ENCODE results near the gene XIRP1. TPM values are rescaled to one million over a fixed set of nuclear protein-coding genes. Genes with fewer than 3 reads are reported as not detected.

Gene XIRP1
- total and polyA plus RNA-seq, 4 donors = 0.13 to 0.75 (median 0.19) TPM; not detected in 1

DNA sequence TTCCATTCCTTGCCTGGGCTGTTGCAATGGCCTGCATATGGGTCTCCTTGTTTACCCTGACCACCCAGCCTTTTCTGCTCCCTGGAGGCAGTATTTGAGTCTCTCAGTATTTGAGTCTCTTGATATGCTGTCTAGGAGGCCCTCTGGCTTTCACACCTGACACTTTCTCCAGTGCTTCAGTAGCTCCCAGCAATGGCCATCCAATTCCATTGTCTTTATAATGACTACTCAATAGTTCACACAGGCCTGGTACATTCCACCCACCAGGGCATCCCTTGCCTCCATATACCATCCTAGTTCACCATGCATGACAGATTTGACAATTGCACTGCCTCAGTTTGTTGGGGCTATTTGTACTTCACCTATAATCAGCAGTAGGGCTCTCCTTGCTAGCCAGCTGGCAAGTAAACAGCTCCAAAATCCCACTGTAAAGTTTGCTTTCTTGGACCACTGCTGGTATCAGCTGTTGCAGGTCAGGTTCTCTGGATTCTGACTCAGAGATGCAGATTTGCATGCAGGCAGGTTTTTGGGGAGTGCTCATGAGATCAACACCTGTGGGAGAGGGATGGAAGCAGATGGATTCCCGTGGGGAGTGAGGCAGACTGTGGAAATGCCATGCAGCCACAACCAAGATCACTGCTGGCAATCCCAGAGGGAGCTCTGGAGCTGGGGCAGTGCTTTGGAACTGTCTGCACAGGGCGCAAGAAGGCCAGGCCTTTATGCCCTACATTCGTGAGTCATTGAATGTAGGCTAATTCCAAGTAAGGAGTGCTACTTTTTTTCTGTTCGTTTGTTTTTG lies 19.1 kb upstream of the XIRP1 start:
- intact Hi-C loops (cut with DNase I) = no loop called here
- Histone ChIP-seq H3K36me3 (ENCODE audit: control insufficient read depth in 1 of 2, insufficient read depth in 2 of 2, low read length in 1 of 2) (no peaks in the 10 kb centered on the region), H3K4me3 (ENCODE audit: low read length in 2 of 2) (no peak overlapping the region), H3K27me3 (ENCODE audit: control insufficient read depth in 1 of 2, insufficient read depth in 2 of 2, low read length in 1 of 2) (no peaks in the 10 kb centered on the region), H3K4me1 (ENCODE audit: control insufficient read depth in 1 of 2, insufficient read depth in 2 of 2, low read length in 2 of 2) (no peaks in the 10 kb centered on the region), H3K9me3 (ENCODE audit: control insufficient read depth, low read length) (no peaks in the 10 kb centered on the region), H3K27ac (ENCODE audit: low read depth in 1 of 2, low read length in 2 of 2) (no peak overlapping the region)
- WGBS, 2 donors = 70 to 74% methylated on average over 4 of the region's 4 CpGs
- DNase-seq (no peak), ATAC-seq (ENCODE audit: low FRiP score) (no peak)

DNA sequence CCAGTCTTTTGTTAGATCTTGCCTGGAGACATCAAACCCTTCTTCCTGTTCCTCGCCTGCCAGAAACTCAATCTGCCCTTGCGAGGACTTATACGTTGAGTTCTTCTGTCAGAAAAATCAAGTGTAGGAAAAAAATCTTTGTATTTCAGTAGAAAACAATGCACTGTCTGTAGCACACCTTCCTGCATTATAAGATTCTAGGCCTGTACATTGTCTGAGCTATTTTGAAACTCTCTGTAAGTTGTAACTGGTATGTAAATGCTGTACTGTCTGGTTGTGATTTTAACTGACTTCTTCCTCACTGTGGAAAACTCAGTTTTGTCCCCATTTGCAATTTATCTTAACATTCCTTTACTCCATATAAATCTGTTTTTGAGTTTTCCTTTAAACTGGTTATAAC lies 17.7 kb upstream of the XIRP1 start:
- ATAC-seq (ENCODE audit: low FRiP score) (no peak), DNase-seq (no peak)
- intact Hi-C loops (cut with DNase I) = no loop called here
- no peaks in the 10 kb centered on the region for H3K36me3 ChIP-seq (ENCODE audit: control insufficient read depth in 1 of 2, insufficient read depth in 2 of 2, low read length in 1 of 2)
- WGBS, 2 donors = 85 to 86% methylated on average over 3 of the region's 3 CpGs
- peaks cover 2% of the 10 kb centered on the region for H3K9me3 ChIP-seq (ENCODE audit: control insufficient read depth, low read length)
- no peak overlapping the region for H3K4me3 ChIP-seq (ENCODE audit: low read length in 2 of 2)
- H3K4me1 ChIP-seq (ENCODE audit: control insufficient read depth in 1 of 2, insufficient read depth in 2 of 2, low read length in 2 of 2) = no peaks in the 10 kb centered on the region
- no peak overlapping the region for H3K27ac ChIP-seq (ENCODE audit: low read depth in 1 of 2, low read length in 2 of 2)
- no peaks in the 10 kb centered on the region for H3K27me3 ChIP-seq (ENCODE audit: control insufficient read depth in 1 of 2, insufficient read depth in 2 of 2, low read length in 1 of 2)

DNA sequence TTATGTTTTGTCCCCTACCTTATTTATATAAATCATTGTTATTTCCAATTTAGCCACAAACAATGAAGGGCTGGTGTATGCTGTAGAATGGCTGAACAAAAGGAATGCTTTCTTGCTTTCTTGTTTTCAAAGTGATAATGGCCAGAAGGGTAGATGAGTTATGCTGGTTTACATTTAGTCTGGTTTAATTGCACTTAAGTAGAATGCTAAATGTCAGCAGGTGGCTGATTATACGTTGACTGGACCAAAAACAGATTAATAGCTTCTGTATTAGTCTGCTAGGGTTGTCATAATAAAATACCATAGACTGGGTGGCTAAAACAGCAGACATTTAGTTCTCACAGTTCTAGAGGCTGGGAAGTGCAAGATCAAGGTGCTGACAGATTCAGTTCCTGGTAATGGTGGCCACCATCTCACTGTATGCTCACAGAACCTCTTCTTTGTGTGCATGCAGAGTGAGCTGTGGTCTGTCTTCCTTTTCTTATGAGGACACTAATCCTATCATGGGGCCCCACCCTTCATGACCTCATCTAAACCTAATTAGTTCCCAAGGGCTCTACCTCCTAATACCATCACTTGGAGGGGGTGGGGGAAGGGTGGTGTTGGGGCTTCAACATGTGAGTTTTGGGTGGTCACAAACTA lies 17.1 kb upstream of the XIRP1 start:
- H3K4me1 ChIP-seq (ENCODE audit: control insufficient read depth in 1 of 2, insufficient read depth in 2 of 2, low read length in 2 of 2) = no peaks in the 10 kb centered on the region
- no peak for DNase-seq
- H3K4me3 ChIP-seq (ENCODE audit: low read length in 2 of 2) = no peak overlapping the region
- no peaks in the 10 kb centered on the region for H3K27me3 ChIP-seq (ENCODE audit: control insufficient read depth in 1 of 2, insufficient read depth in 2 of 2, low read length in 1 of 2)
- no peaks in the 10 kb centered on the region for H3K36me3 ChIP-seq (ENCODE audit: control insufficient read depth in 1 of 2, insufficient read depth in 2 of 2, low read length in 1 of 2)
- ATAC-seq (ENCODE audit: low FRiP score) = no peak
- peaks cover 4% of the 10 kb centered on the region for H3K9me3 ChIP-seq (ENCODE audit: control insufficient read depth, low read length)
- intact Hi-C loops (cut with DNase I) = no loop called here
- no peak overlapping the region for H3K27ac ChIP-seq (ENCODE audit: low read depth in 1 of 2, low read length in 2 of 2)
- WGBS, 2 donors = 81 to 91% methylated on average over 1 of the region's 1 CpG

DNA sequence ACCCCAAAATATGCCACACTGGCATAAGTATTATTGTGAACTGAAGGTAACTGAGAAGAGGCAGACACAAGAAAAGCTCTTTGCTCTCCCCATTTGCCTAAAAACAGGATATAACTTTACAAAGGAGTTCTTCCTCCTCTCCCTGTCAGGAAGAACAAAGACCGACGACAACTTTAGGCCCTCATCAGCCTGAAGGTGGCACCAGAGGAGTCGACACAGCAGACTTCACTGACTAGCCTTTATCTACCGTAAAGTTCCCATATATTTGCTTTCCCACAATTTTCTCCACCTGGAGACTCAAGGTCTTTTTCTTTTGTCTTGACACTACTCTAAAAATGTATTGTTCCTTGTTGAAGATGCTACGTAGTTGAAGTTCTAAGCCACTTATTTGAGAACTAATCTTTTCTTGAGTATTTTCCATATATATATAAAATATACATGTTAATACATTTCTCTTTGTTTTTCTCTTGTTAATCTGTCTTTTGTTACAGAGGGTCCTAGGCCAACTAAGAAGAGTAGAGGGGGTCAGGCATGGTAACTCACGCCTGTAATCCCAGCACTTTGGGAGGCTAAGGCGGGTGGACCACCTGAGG lies 16.2 kb upstream of the XIRP1 start:
- H3K4me1 ChIP-seq (ENCODE audit: control insufficient read depth in 1 of 2, insufficient read depth in 2 of 2, low read length in 2 of 2) = no peaks in the 10 kb centered on the region
- H3K4me3 ChIP-seq (ENCODE audit: low read length in 2 of 2) = no peak overlapping the region
- no peaks in the 10 kb centered on the region for H3K27me3 ChIP-seq (ENCODE audit: control insufficient read depth in 1 of 2, insufficient read depth in 2 of 2, low read length in 1 of 2)
- 34 to 38% methylated on average over 7 of the region's 7 CpGs for WGBS, 2 donors
- peak; percentile 45 to 74 for DNase-seq
- ATAC-seq (ENCODE audit: low FRiP score) = peak; percentile 79
- no peaks in the 10 kb centered on the region for H3K36me3 ChIP-seq (ENCODE audit: control insufficient read depth in 1 of 2, insufficient read depth in 2 of 2, low read length in 1 of 2)
- intact Hi-C loops (cut with DNase I) = loop anchor here in 1 of 2 donors (1.0 kb wide), 1 partner anchor 80 kb away; no protein-coding TSS in a partner anchor
- H3K27ac ChIP-seq (ENCODE audit: low read depth in 1 of 2, low read length in 2 of 2) = no peak overlapping the region
- peaks cover 4% of the 10 kb centered on the region for H3K9me3 ChIP-seq (ENCODE audit: control insufficient read depth, low read length)

DNA sequence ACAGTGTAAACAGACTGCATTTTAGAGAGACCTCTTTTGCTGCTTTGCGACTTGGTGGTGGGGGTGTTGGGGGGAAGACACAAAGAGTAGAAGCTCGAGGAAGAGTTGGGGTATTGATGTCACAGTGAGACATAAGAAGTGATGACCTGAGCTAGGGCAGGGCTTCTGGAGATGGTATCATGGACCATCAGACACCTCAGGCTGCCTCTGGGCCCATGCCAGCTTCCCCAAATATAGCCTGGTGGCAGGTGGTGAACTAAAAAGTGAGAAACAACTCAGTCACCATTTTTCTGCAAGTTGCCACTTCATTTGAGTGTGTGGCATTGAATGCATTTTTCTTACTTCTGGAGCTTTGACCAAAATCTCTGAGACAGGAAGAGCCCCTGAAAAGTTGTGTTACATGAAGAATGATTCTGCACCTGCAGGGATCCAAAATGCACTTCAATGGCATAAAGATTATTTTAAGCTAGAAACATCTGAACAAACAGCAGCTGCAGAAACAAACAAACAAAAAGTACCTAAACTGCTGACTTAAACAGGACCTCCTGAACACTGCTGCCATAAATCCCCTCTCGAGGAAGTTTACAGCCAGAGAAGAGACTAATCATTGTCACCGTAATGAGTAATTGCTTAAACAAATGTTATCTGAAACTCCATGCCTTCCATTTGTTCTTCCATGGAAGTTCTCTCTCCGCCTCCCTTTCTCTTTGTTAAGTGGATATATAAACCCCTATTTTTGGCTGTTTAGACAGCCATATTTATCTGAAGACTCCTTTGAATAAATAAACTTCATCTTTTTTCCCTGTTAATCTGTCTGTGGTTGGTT lies 15.2 kb upstream of the XIRP1 start:
- Histone ChIP-seq H3K27ac (ENCODE audit: low read depth in 1 of 2, low read length in 2 of 2) (no peak overlapping the region), H3K36me3 (ENCODE audit: control insufficient read depth in 1 of 2, insufficient read depth in 2 of 2, low read length in 1 of 2) (no peaks in the 10 kb centered on the region), H3K4me1 (ENCODE audit: control insufficient read depth in 1 of 2, insufficient read depth in 2 of 2, low read length in 2 of 2) (no peaks in the 10 kb centered on the region), H3K27me3 (ENCODE audit: control insufficient read depth in 1 of 2, insufficient read depth in 2 of 2, low read length in 1 of 2) (no peaks in the 10 kb centered on the region), H3K4me3 (ENCODE audit: low read length in 2 of 2) (no peak overlapping the region), H3K9me3 (ENCODE audit: control insufficient read depth, low read length) (peaks cover 4% of the 10 kb centered on the region)
- intact Hi-C loops (cut with DNase I) = loop anchor here in 1 of 2 donors (1.0 kb wide), 1 partner anchor 81 kb away; no protein-coding TSS in a partner anchor
- WGBS, 2 donors = 53 to 62% methylated on average over 5 of the region's 5 CpGs
- ATAC-seq (ENCODE audit: low FRiP score) (no peak), DNase-seq (no peak)

DNA sequence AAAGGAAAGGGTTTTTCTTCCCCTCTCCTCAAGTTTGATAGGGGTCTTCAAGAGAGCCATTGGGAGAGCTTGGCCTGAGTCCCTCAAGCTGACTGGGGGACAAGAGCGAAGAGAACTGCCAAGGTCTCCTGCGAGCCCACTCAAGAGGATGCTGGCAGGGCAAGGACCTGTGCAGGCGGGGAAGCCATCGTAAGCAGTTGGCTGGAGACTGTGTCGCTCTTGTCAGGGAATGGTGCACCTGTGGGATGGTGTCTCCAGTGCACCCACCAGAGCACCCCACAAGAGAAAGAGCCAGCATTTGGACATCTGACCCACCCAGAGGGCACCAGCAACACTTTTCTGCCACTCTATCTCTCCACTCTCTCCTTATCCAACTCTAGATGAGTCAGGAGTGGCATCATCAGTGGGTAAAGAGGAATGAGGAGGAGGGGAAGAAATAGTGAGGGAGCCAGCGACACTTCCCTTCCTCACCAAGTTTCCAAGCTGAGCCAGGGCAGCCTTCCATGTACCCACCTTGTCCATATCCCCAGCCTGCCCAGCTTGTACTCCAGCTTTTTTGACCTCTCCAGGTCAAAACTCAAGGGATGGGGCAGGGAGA lies 13.6 kb upstream of the XIRP1 start:
- Histone ChIP-seq H3K27me3 (ENCODE audit: control insufficient read depth in 1 of 2, insufficient read depth in 2 of 2, low read length in 1 of 2) (no peaks in the 10 kb centered on the region), H3K27ac (ENCODE audit: low read depth in 1 of 2, low read length in 2 of 2) (no peak overlapping the region), H3K4me3 (ENCODE audit: low read length in 2 of 2) (no peak overlapping the region), H3K4me1 (ENCODE audit: control insufficient read depth in 1 of 2, insufficient read depth in 2 of 2, low read length in 2 of 2) (no peaks in the 10 kb centered on the region), H3K9me3 (ENCODE audit: control insufficient read depth, low read length) (peaks cover 7% of the 10 kb centered on the region), H3K36me3 (ENCODE audit: control insufficient read depth in 1 of 2, insufficient read depth in 2 of 2, low read length in 1 of 2) (no peaks in the 10 kb centered on the region)
- peak in 1 of 2 donors; percentile 61 for DNase-seq
- no peak for ATAC-seq (ENCODE audit: low FRiP score)
- intact Hi-C loops (cut with DNase I) = no loop called here
- WGBS, 2 donors = 95 to 96% methylated on average over 6 of the region's 6 CpGs

DNA sequence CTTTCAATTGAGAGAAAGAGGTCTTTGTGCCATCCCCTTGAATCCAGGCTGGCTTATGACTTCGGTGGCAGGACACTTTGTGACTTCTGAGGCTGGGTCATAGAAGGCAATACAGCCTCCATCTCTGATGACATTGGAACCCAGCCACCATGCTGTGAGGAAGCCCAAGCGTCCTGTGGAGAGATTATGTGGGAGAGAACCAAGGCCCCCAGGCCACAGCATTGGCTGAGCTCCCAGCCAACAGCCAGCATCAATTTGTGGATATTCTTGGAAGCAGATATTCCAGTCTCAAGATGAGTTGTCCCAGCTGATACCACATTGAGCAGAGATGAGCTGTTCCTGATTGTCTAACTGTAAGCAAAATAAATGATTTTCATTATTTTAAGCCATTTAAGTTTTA lies 12.7 kb upstream of the XIRP1 start:
- Histone ChIP-seq H3K27ac (ENCODE audit: low read depth in 1 of 2, low read length in 2 of 2) (no peak overlapping the region), H3K9me3 (ENCODE audit: control insufficient read depth, low read length) (peaks cover 7% of the 10 kb centered on the region), H3K4me3 (ENCODE audit: low read length in 2 of 2) (no peak overlapping the region), H3K36me3 (ENCODE audit: control insufficient read depth in 1 of 2, insufficient read depth in 2 of 2, low read length in 1 of 2) (no peaks in the 10 kb centered on the region), H3K4me1 (ENCODE audit: control insufficient read depth in 1 of 2, insufficient read depth in 2 of 2, low read length in 2 of 2) (no peaks in the 10 kb centered on the region), H3K27me3 (ENCODE audit: control insufficient read depth in 1 of 2, insufficient read depth in 2 of 2, low read length in 1 of 2) (no peaks in the 10 kb centered on the region)
- 68 to 69% methylated on average over 2 of the region's 2 CpGs for WGBS, 2 donors
- ATAC-seq (ENCODE audit: low FRiP score) (no peak), DNase-seq (no peak)
- intact Hi-C loops (cut with DNase I) = no loop called here

DNA sequence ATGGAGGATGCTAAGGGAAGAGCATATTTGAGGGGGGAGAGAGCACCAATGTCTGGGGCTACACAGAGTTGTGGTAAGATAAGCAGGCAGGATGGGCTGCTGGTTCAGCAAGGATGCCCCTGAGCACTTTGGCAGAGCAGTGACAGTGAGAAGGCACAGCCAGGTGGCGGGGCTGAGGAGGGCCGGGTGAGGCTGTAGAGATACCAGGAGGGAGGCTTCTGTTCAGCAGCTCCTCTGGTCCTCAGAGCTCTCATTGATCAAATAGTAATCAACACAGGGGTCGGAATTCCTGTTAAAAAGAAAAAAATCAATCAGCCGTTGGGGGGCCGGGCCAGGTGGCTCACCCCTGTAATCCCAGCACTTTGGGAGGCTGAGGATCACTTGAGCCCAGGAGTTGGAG lies 11.5 kb upstream of the XIRP1 start:
- Histone ChIP-seq H3K4me1 (ENCODE audit: control insufficient read depth in 1 of 2, insufficient read depth in 2 of 2, low read length in 2 of 2) (no peaks in the 10 kb centered on the region), H3K27me3 (ENCODE audit: control insufficient read depth in 1 of 2, insufficient read depth in 2 of 2, low read length in 1 of 2) (no peaks in the 10 kb centered on the region), H3K36me3 (ENCODE audit: control insufficient read depth in 1 of 2, insufficient read depth in 2 of 2, low read length in 1 of 2) (no peaks in the 10 kb centered on the region), H3K27ac (ENCODE audit: low read depth in 1 of 2, low read length in 2 of 2) (no peak overlapping the region), H3K9me3 (ENCODE audit: control insufficient read depth, low read length) (peaks cover 7% of the 10 kb centered on the region), H3K4me3 (ENCODE audit: low read length in 2 of 2) (no peak overlapping the region)
- intact Hi-C loops (cut with DNase I) = no loop called here
- DNase-seq = peak in 1 of 2 donors; percentile 45
- ATAC-seq (ENCODE audit: low FRiP score) = no peak
- 76 to 89% methylated on average over 5 of the region's 5 CpGs for WGBS, 2 donors
